NCI-H1092 treated with DMSO at 0.1 percent for 48 hours (cell line): ENCODE data around the gene MED15.
"Not testable (repeated sequence)": the region's sequence is repeated elsewhere in the genome, so short reads cannot be mapped to it uniquely, and the experiment has no call there.

Experiments used
- DNase-seq: peaks from one replicate; lab custom pipeline; 2025; lab: John Stamatoyannopoulos, UW

Gene MED15

GRCh38 chr22:20532256-20532993, 25.0 kb downstream of the MED15 start:
- DNase-seq = no peak

GRCh38 chr22:20533095-20533878, 25.9 kb downstream of the MED15 start:
- DNase-seq = no peak

- DNase-seq = no peak
Measured at GRCh38 chr22:20533879-20534265, 26.5 kb downstream of the MED15 start.

GRCh38 chr22:20536590-20537324, 29.3 kb downstream of the MED15 start:
- DNase-seq = peak; percentile 82

- no peak for DNase-seq
Measured at GRCh38 chr22:20537325-20537756, 29.9 kb downstream of the MED15 start.

GRCh38 chr22:20537983-20538382, 30.6 kb downstream of the MED15 start:
- DNase-seq = no peak

GRCh38 chr22:20538875-20539274, 31.5 kb downstream of the MED15 start:
- DNase-seq = not testable (repeated sequence)

GRCh38 chr22:20542055-20542454, 34.6 kb downstream of the MED15 start:
- DNase-seq = no peak

GRCh38 chr22:20542736-20543135, 35.3 kb downstream of the MED15 start:
- no peak for DNase-seq

GRCh38 chr22:20545318-20545634, 37.9 kb downstream of the MED15 start:
- DNase-seq = not testable (repeated sequence)

GRCh38 chr22:20545681-20546521, 38.5 kb downstream of the MED15 start:
- DNase-seq = no peak

GRCh38 chr22:20546541-20546950, 39.1 kb downstream of the MED15 start:
- DNase-seq = no peak

GRCh38 chr22:20547029-20547428, 39.6 kb downstream of the MED15 start:
- DNase-seq = no peak

- DNase-seq = no peak
Measured at GRCh38 chr22:20548806-20549205, 41.4 kb downstream of the MED15 start.

- DNase-seq = no peak
Measured at GRCh38 chr22:20549232-20549841, 41.9 kb downstream of the MED15 start.

GRCh38 chr22:20550057-20550817, 42.8 kb downstream of the MED15 start:
- DNase-seq = no peak

- DNase-seq = no peak
Measured at GRCh38 chr22:20550851-20551744, 43.7 kb downstream of the MED15 start.

- DNase-seq = peak; percentile 4
Measured at GRCh38 chr22:20551805-20552442, 44.5 kb downstream of the MED15 start.
